ENCODE results near the gene THBD. TPM values are rescaled to one million over a fixed set of nuclear protein-coding genes. Genes with fewer than 3 reads are reported as not detected.

THBD gene
- total and polyA plus RNA-seq, 9 of the 15 experiments (the other 6 are each of a cell fraction or from before 2014, with no cell fraction given): 0.07 to 0.49 (median 0.33) TPM

DNA sequence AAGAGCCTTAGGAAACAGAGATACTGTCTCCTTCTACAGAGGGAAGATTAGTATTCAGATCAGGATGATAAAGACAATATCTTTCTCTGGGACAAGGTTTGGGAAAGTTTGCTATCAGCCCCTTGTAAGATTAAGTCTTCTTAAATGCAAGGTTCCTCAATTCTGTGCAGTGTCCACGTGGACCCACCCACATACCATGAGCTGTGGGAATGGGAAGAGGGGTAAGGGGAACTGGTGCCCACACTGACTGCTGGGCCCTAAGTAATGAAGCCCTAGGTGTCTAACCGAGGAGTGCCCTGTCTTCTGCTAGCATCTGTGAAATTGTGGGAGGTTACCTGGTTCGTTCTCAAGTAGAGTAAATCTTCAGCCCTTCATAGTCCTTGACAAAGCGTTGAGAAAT is 20.1 kb downstream of the THBD start:
- Histone ChIP-seq H3K27me3 (ENCODE audit: control insufficient read depth in 2 of 2, insufficient read depth in 2 of 2, low read length in 2 of 2) (peaks cover 0 to under 1% of the 10 kb centered on the region in 2 experiments; a peak in 2 of 5 replicates), H3K9ac (ENCODE audit: insufficient read depth in 1 of 2, low read depth in 2 of 2, low read length in 2 of 2) (no peak overlapping the region), H3K27ac (ENCODE audit: extremely low read depth, low read depth, low read length) (no peak overlapping the region), H3K9me1 (ENCODE audit: control insufficient read depth, insufficient read depth, low read length) (no peaks in the 10 kb centered on the region), H3K36me3 (ENCODE audit: control insufficient read depth, insufficient read depth, low read length) (no peaks in the 10 kb centered on the region), H4K20me1 (replicated peaks; ENCODE audit: control insufficient read depth, insufficient read depth, low read length) (no peaks in the 10 kb centered on the region), H2AFZ (ENCODE audit: low read depth, low read length) (no peak overlapping the region), H3K9me3 (replicated peaks; ENCODE audit: control insufficient read depth, insufficient read depth, low read depth, low read length) (no peaks in the 10 kb centered on the region), H3K79me2 (ENCODE audit: control insufficient read depth, insufficient read depth, low read length) (no peaks in the 10 kb centered on the region), H3K4me3 (no peak overlapping the region), H3K4me1 (replicated peaks in 1 of 2; ENCODE audit: control insufficient read depth in 2 of 2, insufficient read depth in 2 of 2, low read length in 2 of 2) (no peaks in the 10 kb centered on the region; a peak in 2 of 5 replicates), H3K4me2 (ENCODE audit: insufficient read depth, low read length) (no peak overlapping the region)
- DNase-seq (ENCODE audit: extremely low read depth in 1 of 4, low spot score in 3 of 4): no peak
- WGBS (ENCODE audit: insufficient coverage, low coverage, missing lambda C conversion rate): 2% methylated on average over 4 of the region's 4 CpGs
- in situ Hi-C loops (cut with MboI) (no loop called here), intact Hi-C loops (cut with micrococcal nuclease) (no loop called here)
- no peak for FAIRE-seq
- TF ChIP-seq, protein P1, sequence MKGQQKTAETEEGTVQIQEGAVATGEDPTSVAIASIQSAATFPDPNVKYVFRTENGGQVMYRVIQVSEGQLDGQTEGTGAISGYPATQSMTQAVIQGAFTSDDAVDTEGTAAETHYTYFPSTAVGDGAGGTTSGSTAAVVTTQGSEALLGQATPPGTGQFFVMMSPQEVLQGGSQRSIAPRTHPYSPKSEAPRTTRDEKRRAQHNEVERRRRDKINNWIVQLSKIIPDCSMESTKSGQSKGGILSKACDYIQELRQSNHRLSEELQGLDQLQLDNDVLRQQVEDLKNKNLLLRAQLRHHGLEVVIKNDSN (CRISPR knock-in tag; IDR thresholded peaks at IDR 0.05): no peak
- TF ChIP-seq STAT5A (IDR thresholded peaks at IDR 0.05; ENCODE audit: borderline replicate concordance, low read length) (no peak), ATF1 (CRISPR knock-in tag; IDR thresholded peaks at IDR 0.05) (no peak), ATF1 (tag; IDR thresholded peaks at IDR 0.05) (no peak), FOSL1 (tag; conservative IDR thresholded peaks at IDR 0.05) (no peak), COPS2 (conservative IDR thresholded peaks at IDR 0.05) (no peak), BDP1 (IDR thresholded peaks at IDR 0.05; ENCODE audit: insufficient read depth, insufficient read length) (no peak), MBD2 (IDR thresholded peaks at IDR 0.05; ENCODE audit: borderline replicate concordance, low read depth) (no peak), PYGO2 (tag; IDR thresholded peaks at IDR 0.05) (no peak), XRCC3 (IDR thresholded peaks at IDR 0.05) (no peak), TBP (optimal IDR thresholded peaks at IDR 0.05; ENCODE audit: low read depth, low read length) (no peak), NBN (IDR thresholded peaks at IDR 0.05; ENCODE audit: low read depth) (no peak), ZSCAN29 (IDR thresholded peaks at IDR 0.05) (no peak), FOXM1 (IDR thresholded peaks at IDR 0.05; ENCODE audit: low read depth) (no peak), FOXM1 (CRISPR knock-in tag; IDR thresholded peaks at IDR 0.05; ENCODE audit: low read depth) (no peak)
- TF ChIP-seq, protein P2, sequence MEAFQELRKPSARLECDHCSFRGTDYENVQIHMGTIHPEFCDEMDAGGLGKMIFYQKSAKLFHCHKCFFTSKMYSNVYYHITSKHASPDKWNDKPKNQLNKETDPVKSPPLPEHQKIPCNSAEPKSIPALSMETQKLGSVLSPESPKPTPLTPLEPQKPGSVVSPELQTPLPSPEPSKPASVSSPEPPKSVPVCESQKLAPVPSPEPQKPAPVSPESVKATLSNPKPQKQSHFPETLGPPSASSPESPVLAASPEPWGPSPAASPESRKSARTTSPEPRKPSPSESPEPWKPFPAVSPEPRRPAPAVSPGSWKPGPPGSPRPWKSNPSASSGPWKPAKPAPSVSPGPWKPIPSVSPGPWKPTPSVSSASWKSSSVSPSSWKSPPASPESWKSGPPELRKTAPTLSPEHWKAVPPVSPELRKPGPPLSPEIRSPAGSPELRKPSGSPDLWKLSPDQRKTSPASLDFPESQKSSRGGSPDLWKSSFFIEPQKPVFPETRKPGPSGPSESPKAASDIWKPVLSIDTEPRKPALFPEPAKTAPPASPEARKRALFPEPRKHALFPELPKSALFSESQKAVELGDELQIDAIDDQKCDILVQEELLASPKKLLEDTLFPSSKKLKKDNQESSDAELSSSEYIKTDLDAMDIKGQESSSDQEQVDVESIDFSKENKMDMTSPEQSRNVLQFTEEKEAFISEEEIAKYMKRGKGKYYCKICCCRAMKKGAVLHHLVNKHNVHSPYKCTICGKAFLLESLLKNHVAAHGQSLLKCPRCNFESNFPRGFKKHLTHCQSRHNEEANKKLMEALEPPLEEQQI (IDR thresholded peaks at IDR 0.05): no peak
- no TSS peak for BruUV-seq (replicated peaks)
- ChIA-PET CTCF (ENCODE audit: low intra/inter-chr PET ratio) (no interaction called here), POLR2A (interaction anchor here (1.0 kb wide), 1 partner anchor 31 kb away, joined by 3 read pairs; no protein-coding TSS in a partner anchor)
- no peak for ATAC-seq
